HCT116 (cell line): ENCODE results near the gene RNF39. TPM values are rescaled to one million over a fixed set of nuclear protein-coding genes. Genes with fewer than 3 reads are reported as not detected.

Experiments used
- ATAC-seq: fragments of 200-7000 bp; cut with Tn5 transposase; 2 replicates; pipeline ENCODE4 v1.9.1; 2020; ENCODE audit warnings: mild to moderate bottlenecking, moderate library complexity
- BruUV-seq: library from RNA; stranded (reverse); fragments of 400-500 nt; replicated peaks from 2 replicates; lab custom pipeline; 2021; lab: Mats Ljungman, UMichigan
- CTCF ChIA-PET: fragments of 300-600 bp; sonication (Branson Sonifier 250); formaldehyde crosslinking; loops from one replicate; lab custom pipeline; 2021; ENCODE audit warnings: antibody characterized with exemption; lab: Charles Lee
- POLR2A ChIA-PET: fragments of 300-600, 350-600 bp; sonication (Branson Sonifier 250); formaldehyde crosslinking; loops from one replicate; lab custom pipeline; 2021; ENCODE audit warnings: antibody characterized with exemption; lab: Charles Lee
- RAD21 ChIA-PET, 2 experiments: fragments of 300-600 bp; sonication (Branson Sonifier 250); formaldehyde crosslinking; loops; one replicate each; lab custom pipeline; 2023; ENCODE audit warnings: low total read pairs in 2 of 2; ENCODE audit not compliant: uncharacterized antibody in 2 of 2, unreplicated experiment in 2 of 2, low non-redundant PET in 1 of 2; lab: Charles Lee
- DNase-seq: peaks from one replicate; pipeline ENCODE4 v3.0.0-alpha.2; 2010; ENCODE audit warnings: low read depth, low spot score
- H2AFZ ChIP-seq: fragments of 200-600 bp; shearing (Covaris generic), sonication (generic); 2 replicates; pipeline ENCODE4 v1.6.1; 2017; ENCODE audit warnings: low read depth, mixed run types, mixed read lengths, antibody characterized with exemption, low read length; ENCODE audit not compliant: poor library complexity, severe bottlenecking
- H3K27ac ChIP-seq: 2 replicates; pipeline ENCODE4 v1.5.1; 2012; ENCODE audit warnings: low read depth, low read length
- H3K27me3 ChIP-seq: fragments of 200-600 bp; sonication (generic); 2 replicates; pipeline ENCODE4 v1.6.1; 2016; ENCODE audit warnings: mixed run types, low read length, mixed read lengths; ENCODE audit not compliant: insufficient read depth
- H3K36me3 ChIP-seq, 2 experiments: fragments of 200-500 bp in 1 of 2; fragments of 200-600 bp in 1 of 2; sonication (Bioruptor generic) in 1 of 2; sonication (generic) in 1 of 2; 2 replicates each; pipeline versions ENCODE4 v1.5.1 to v1.6.1; 2014 to 2016; ENCODE audit warnings: low read length in 2 of 2, inconsistent platforms in 1 of 2, mixed read lengths in 1 of 2, mixed run types in 1 of 2; ENCODE audit not compliant: insufficient read depth in 2 of 2, control insufficient read depth in 1 of 2
- H3K4me1 ChIP-seq, 2 experiments: fragments of 200-600 bp in 1 of 2; sonication (generic) in 1 of 2; 2 replicates each; pipeline versions ENCODE4 v1.5.1 to v1.6.1; 2012 to 2017; ENCODE audit warnings: low read length in 2 of 2, inconsistent platforms in 1 of 2, mild to moderate bottlenecking in 1 of 2, mixed read lengths in 1 of 2, mixed run types in 1 of 2, moderate library complexity in 1 of 2; ENCODE audit not compliant: insufficient read depth in 2 of 2, control insufficient read depth in 1 of 2
- H3K4me2 ChIP-seq: fragments of 200-600 bp; sonication (generic); 2 replicates; pipeline ENCODE4 v1.6.1; 2017; ENCODE audit warnings: mixed run types, low read length, mixed read lengths
- H3K4me3 ChIP-seq, 2 experiments: fragments of 200-600 bp in 1 of 2; sonication (generic) in 1 of 2; replicated peaks in 1 of 2; 2 replicates each; pipeline ENCODE4 v1.5.1; 2011 to 2016; ENCODE audit warnings: low read length in 2 of 2, control low read depth in 1 of 2, low read depth in 1 of 2, mild to moderate bottlenecking in 1 of 2, mixed read lengths in 1 of 2, mixed run types in 1 of 2
- H3K79me2 ChIP-seq: fragments of 200-600 bp; sonication (generic); 2 replicates; pipeline ENCODE4 v1.6.1; 2017; ENCODE audit warnings: mild to moderate bottlenecking, mixed run types, low read length, moderate library complexity, mixed read lengths; ENCODE audit not compliant: insufficient read depth
- H3K9ac ChIP-seq: fragments of 200-600 bp; sonication (generic); 2 replicates; pipeline ENCODE4 v1.6.1; 2016; ENCODE audit warnings: low read length, mixed read lengths
- H3K9me2 ChIP-seq: fragments of 200-600 bp; sonication (generic), shearing (Covaris generic); 2 replicates; pipeline ENCODE4 v1.6.1; 2017; ENCODE audit warnings: mixed run types, mild to moderate bottlenecking, moderate library complexity; ENCODE audit not compliant: insufficient read depth
- H3K9me3 ChIP-seq, 2 experiments: fragments of 200-500 bp in 1 of 2; fragments of 200-600 bp in 1 of 2; sonication (Bioruptor generic) in 1 of 2; sonication (generic) in 1 of 2; 2 replicates each; pipeline ENCODE4 v1.6.1; 2014 to 2017; ENCODE audit warnings: low read length in 2 of 2, mixed read lengths in 2 of 2, inconsistent platforms in 1 of 2, low read depth in 1 of 2, mild to moderate bottlenecking in 1 of 2, mixed run types in 1 of 2, moderate library complexity in 1 of 2; ENCODE audit not compliant: control insufficient read depth in 1 of 2, insufficient read depth in 1 of 2
- H4K20me1 ChIP-seq: fragments of 200-600 bp; sonication (generic), shearing (Covaris generic); 2 replicates; pipeline ENCODE4 v1.6.1; 2017; ENCODE audit warnings: mixed run types, mild to moderate bottlenecking, moderate library complexity; ENCODE audit not compliant: insufficient read depth
- EZH2 ChIP-seq: fragments of 200-600 bp; sonication (generic); IDR thresholded peaks from 2 replicates; pipeline ENCODE4 v1.6.1; 2017; ENCODE audit warnings: antibody characterized with exemption, mixed run types
- SIN3A ChIP-seq: IDR thresholded peaks from 2 replicates; pipeline ENCODE4 v1.6.1; 2012; ENCODE audit warnings: low read depth
- intact Hi-C: fragments of 100-400 bp; cut with micrococcal nuclease; formaldehyde crosslinking; loops from 2 replicates; pipeline ENCODE4 v1.10.0; 2022
- total RNA-seq: library from RNA; stranded (reverse); gene quantifications from one replicate; pipeline ENCODE4 v1.2.1, GENCODE V29; 2021; ENCODE audit not compliant: unreplicated experiment

Gene RNF39
- total RNA-seq, 1 experiment from 2014 or later = 0.22 TPM

GRCh38 chr6:30020626-30021025, 54.9 kb downstream of the RNF39 start:
- TF ChIP-seq EZH2 (no peak), SIN3A (no peak)
- ChIA-PET CTCF (no interaction called here), POLR2A (no interaction called here), RAD21 (no interaction called here)
- H3K4me2 ChIP-seq = no peak overlapping the region
- intact Hi-C loops = no loop called here
- H3K9me3 ChIP-seq = no peaks in the 10 kb centered on the region
- H3K4me1 ChIP-seq = peaks cover 0 to 5% of the 10 kb centered on the region in 2 experiments; a peak in 1 of 4 replicates
- H3K9ac ChIP-seq = no peak overlapping the region
- no peaks in the 10 kb centered on the region for H3K9me2 ChIP-seq
- H3K27me3 ChIP-seq = no peaks in the 10 kb centered on the region
- no peaks in the 10 kb centered on the region for H3K79me2 ChIP-seq
- H3K36me3 ChIP-seq = no peaks in the 10 kb centered on the region
- no TSS peak for BruUV-seq
- ATAC-seq (no peak), DNase-seq (no peak)
- no peak overlapping the region for H2AFZ ChIP-seq
- H4K20me1 ChIP-seq = no peaks in the 10 kb centered on the region
- H3K4me3 ChIP-seq = no peak overlapping the region
- H3K27ac ChIP-seq = no peak overlapping the region

Other genes starting within 250 kb of the RNF39 start
- not detected for gene HLA-G, start 247.9 kb downstream of the RNF39 start, total RNA-seq
- gene HLA-A, start 133.2 kb downstream of the RNF39 start, total RNA-seq = 251 TPM
- 42.6 TPM for gene POLR1H, start 14.5 kb downstream of the RNF39 start, total RNA-seq
- gene PPP1R11, start 8.6 kb downstream of the RNF39 start, total RNA-seq = 29.3 TPM
- not detected for gene TRIM31, start 37.3 kb upstream of the RNF39 start, total RNA-seq
- gene TRIM40, start 60.4 kb upstream of the RNF39 start, total RNA-seq = not detected
- gene TRIM10, start 85.4 kb upstream of the RNF39 start, total RNA-seq = 0.98 TPM
- 6.5 TPM for gene TRIM15, start 87.8 kb upstream of the RNF39 start, total RNA-seq
- gene TRIM26, start 137.6 kb upstream of the RNF39 start, total RNA-seq = 32.2 TPM